GM20000 (cell line): Measurements from ENCODE around the gene DNASE2.

Experiments used
- DNase-seq: peaks from one replicate; pipeline ENCODE4 v3.0.0; 2012; ENCODE audit warnings: low spot score
- TF ChIP-seq, protein P1 (sequence below): IDR thresholded peaks from 2 replicates; pipeline ENCODE4 v1.5.1; 2012; ENCODE audit warnings: mild to moderate bottlenecking, control low read depth; ENCODE audit errors: extremely low read depth, missing control alignments

The DNASE2 gene

DNA sequence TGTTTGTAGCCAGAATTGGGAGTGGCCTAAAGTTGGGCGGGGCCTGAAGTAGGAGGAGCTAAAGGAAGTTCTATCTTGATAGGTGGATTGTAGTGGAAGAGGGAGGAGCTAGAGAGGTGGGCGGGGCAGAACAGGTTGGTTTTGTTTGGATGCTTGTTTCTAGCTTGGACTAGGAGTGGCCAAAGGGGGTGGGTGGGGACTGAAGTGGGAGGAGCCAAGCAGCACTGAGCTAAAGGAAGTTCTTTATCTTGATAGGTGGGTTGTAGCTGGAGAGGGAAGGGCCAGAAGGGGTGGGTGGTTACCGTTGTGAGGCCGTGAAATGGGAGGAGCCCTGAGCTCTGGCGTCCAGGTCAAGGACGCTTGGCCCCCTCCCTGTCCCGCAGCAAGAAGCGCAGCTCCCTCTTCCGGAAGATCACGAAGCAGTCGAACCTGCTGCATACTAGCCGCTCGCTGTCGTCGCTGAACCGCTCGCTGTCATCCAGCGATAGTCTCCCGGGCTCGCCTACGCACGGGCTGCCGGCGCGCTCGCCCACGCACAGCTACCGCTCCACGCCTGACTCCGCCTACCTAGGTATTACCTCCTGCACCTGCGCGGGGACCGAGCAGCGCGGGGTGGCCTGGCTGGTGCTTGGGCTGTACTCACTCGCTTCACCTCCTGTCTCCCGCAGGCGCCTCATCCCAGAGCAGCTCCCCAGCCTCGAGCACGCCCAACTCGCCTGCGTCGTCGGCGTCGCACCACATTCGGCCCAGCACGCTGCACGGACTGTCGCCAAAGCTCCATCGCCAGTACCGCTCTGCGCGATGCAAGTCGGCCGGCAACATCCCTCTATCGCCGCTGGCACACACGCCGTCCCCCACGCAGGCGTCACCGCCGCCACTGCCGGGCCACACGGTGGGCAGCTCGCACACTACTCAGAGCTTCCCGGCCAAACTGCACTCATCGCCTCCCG, 8.0 kb downstream of the DNASE2 start:
- TF ChIP-seq, protein P1, sequence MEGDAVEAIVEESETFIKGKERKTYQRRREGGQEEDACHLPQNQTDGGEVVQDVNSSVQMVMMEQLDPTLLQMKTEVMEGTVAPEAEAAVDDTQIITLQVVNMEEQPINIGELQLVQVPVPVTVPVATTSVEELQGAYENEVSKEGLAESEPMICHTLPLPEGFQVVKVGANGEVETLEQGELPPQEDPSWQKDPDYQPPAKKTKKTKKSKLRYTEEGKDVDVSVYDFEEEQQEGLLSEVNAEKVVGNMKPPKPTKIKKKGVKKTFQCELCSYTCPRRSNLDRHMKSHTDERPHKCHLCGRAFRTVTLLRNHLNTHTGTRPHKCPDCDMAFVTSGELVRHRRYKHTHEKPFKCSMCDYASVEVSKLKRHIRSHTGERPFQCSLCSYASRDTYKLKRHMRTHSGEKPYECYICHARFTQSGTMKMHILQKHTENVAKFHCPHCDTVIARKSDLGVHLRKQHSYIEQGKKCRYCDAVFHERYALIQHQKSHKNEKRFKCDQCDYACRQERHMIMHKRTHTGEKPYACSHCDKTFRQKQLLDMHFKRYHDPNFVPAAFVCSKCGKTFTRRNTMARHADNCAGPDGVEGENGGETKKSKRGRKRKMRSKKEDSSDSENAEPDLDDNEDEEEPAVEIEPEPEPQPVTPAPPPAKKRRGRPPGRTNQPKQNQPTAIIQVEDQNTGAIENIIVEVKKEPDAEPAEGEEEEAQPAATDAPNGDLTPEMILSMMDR: no peak
- peak; percentile 63 for DNase-seq

DNA sequence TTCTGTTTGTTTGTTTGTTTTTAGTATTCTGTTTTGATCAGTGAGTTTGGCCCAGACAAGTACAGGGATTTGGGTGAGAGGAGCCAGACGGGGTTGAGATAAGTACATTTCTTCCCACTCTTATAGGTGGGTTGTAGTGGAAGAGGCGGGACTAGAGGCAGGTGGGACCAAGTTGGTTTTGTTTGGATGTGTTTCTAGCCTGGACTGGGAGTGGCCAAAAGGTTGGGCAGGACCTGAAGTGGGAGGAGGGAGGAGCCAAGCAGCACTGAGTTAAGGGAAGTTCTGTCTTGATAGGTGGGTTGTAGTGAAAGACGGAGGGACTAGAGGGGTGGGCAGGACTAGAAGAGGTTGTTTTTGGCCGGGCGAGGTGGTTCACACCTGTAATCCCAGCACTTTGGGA, 9.0 kb downstream of the DNASE2 start:
- TF ChIP-seq, protein P1: no peak
- no peak for DNase-seq

DNA sequence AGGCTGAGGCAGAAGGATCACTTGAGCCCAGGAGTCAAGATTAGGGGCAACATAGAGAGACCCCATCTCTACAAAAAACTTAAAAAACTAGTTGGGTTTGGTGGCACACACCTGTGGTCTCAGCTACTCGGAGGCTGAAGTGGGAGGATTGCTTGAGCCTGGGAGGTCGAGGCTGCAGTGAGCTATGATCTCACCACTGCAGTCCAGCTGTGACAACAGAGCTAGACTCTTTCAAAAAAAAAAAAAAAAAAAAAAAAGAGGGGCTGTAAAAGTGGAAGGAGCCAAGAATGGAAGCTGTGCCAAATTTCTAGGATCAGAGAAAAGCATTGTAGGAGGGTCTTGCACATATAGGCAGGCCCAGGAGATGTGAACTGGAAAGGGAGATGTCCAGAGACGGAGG, 9.6 kb downstream of the DNASE2 start:
- no peak for DNase-seq
- TF ChIP-seq, protein P1: no peak

DNA sequence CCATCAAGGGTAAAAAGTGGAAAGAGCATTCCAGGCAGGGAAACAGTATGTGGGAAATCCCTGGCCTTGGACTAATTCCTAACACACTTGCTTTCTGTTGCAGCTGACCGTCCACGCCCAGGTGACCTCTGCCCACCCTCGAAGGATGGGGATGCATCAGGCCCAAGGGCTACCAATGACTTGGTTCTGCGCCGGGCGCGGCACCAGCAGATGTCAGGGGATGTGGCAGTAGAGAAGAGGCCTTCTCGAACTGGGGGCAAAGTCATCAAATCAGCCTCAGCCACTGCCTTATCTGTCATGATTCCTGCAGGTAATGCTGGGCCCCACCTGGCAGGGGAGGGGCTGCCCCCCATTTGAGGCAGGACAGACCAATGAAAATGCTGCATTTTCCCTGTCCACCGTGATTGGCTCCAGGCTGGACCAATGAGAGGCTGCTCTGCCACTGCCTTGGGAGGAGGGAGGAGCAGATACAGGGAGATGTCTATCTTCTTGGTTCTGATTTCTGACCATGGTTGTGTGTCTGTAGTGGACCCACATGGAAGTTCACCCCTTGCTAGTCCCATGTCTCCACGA, 12.6 kb downstream of the DNASE2 start:
- TF ChIP-seq, protein P1: no peak

DNA sequence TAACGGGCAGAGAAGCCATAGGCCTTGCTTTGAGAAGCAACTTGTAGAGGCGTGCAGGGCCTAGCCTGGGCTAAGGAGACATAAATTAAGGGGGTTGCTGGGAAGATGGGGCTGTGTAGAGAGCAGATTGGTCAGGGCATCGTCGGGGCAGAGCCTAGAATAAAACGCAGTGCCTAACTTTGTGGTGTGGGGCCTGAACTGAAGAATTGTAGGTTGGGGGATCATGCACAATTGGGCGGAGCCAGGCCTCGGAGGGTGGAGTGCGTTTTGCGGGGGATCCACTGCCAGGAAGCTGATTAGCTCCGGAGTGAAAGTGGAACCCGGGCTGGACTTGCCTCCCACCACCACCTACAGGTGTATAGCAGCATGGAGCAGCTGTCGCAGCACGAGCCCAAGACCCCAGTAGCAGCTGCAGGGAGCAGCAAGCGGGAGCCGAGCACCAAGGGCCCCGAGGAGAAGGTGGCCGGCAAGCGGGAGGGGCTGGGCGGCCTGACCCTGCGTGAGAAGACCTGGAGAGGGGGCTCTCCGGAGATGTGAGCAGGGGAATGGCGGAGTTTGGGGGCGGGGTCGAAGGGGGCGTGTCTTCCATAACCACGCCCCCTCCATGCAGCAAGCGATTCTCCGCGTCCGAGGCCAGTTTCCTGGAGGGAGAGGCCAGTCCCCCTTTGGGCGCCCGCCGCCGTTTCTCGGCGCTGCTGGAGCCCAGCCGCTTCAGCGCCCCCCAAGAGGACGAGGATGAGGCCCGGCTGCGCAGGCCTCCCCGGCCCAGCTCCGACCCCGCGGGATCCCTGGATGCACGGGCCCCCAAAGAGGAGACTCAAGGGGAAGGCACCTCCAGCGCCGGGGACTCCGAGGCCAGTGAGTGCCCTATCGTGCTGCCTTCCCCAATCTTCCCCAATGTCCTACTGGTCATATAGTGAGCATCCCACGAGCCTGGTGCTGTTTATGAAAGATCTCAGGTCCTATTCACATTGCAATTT, 13.8 kb downstream of the DNASE2 start:
- peak; percentile 97 for DNase-seq
- TF ChIP-seq, protein P1: peak; percentile 4

More for the DNA sequence above, 12.6 kb downstream of the DNASE2 start:
- peak; percentile 72 for DNase-seq

DNA sequence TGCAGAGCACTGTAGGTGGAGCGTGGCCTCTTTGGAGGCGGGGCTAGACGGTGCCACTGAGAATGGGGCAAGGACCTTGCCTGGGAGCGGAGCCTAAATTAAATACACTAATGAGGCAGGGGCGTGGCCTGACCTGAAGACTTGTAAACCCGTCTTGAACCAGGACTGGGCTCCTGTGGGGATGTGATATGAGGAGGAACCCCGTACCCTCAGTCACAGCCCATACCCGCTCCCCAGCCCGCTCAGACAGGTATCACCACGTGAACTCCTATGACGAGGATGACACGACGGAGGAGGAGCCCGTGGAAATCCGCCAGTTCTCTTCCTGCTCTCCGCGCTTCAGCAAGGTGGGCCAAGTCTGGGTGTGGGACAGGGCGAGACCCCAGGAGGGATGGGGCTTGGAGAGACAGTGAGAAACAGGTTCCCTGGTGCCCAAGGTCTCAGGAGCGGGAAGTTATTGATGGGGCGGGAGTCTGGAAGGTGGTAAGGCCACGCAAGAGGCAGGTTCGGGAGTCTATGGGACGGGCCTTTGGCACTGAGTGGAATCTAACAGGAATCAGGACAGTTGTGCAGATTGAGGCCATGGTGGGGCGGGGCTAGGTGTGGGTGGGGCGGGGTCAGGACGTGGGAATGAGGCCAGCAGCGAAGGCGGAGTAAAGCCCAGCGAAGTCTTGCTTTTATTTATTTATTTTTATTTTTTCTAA, 14.7 kb downstream of the DNASE2 start:
- DNase-seq: no peak

More for the DNA sequence above, 14.7 kb downstream of the DNASE2 start:
- TF ChIP-seq, protein P1: no peak
